GM12801 (cell line): ENCODE results near the gene CRB1.

Source experiments
- TF ChIP-seq, protein P1 (sequence below): IDR thresholded peaks from one replicate; pipeline ENCODE4 v1.5.1; 2011; ENCODE audit warnings: control low read depth; ENCODE audit not compliant: insufficient read length; ENCODE audit errors: extremely low read depth

The CRB1 gene

DNA sequence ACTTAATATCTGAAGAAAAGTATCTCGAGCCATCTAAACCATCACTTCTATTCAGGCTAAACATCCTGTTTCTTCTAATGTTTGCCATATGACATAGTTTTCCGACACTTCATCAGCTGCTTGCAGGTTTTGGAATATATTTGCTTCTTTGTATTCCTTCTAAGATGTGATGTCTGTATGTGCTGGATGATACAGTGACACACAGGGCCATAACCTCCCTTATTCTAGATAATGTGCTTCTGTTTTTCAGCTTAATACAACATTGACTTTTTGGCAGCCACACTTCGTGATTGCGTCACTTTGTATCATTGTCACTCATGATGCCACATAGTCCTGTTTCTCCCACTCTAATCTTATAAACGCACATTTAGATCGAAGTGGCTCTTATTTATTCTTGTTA lies 156.3 kb downstream of the CRB1 start:
- TF ChIP-seq, protein P1, sequence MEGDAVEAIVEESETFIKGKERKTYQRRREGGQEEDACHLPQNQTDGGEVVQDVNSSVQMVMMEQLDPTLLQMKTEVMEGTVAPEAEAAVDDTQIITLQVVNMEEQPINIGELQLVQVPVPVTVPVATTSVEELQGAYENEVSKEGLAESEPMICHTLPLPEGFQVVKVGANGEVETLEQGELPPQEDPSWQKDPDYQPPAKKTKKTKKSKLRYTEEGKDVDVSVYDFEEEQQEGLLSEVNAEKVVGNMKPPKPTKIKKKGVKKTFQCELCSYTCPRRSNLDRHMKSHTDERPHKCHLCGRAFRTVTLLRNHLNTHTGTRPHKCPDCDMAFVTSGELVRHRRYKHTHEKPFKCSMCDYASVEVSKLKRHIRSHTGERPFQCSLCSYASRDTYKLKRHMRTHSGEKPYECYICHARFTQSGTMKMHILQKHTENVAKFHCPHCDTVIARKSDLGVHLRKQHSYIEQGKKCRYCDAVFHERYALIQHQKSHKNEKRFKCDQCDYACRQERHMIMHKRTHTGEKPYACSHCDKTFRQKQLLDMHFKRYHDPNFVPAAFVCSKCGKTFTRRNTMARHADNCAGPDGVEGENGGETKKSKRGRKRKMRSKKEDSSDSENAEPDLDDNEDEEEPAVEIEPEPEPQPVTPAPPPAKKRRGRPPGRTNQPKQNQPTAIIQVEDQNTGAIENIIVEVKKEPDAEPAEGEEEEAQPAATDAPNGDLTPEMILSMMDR = no peak

DNA sequence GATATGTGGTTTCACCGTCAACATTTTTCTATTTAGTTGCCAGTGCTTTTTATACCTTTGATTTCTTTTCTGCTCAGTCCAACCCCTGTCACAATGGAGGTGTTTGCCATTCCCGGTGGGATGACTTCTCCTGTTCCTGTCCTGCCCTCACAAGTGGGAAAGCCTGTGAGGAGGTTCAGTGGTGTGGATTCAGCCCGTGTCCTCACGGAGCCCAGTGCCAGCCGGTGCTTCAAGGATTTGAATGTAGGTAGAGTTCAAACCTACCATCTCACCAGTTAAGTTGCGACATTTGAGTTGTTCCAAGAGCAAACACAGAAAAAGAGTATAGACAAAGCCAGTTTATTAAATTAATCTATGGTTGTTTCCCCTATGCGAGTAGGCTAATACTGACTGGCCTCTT lies 161.3 kb downstream of the CRB1 start:
- TF ChIP-seq, protein P1 = no peak

DNA sequence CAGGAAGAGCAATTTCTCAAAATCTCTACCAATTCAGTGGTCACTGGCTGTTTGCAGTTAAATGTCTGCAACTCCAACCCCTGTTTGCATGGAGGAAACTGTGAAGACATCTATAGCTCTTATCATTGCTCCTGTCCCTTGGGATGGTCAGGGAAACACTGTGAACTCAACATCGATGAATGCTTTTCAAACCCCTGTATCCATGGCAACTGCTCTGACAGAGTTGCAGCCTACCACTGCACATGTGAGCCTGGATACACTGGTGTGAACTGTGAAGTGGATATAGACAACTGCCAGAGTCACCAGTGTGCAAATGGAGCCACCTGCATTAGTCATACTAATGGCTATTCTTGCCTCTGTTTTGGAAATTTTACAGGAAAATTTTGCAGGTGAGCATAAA lies 167.2 kb downstream of the CRB1 start:
- TF ChIP-seq, protein P1 = no peak

DNA sequence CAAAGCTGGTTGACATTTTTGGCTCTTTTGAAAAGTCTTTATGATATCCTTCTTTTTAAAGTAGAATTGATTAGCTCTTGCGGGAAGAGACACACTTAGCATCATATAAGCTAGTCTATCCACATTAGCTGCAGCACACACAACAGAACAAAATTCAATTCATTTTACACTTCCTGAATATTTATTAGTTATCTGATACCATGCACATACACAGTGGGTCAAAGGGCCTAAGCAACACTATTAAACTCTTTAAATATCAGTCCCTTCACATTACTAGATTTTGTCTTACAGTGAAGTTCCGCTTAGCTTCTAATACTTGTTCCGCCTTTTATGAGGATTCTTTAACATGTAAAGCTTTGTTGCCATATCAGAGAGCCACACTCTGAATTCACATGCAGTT lies 169.5 kb downstream of the CRB1 start:
- TF ChIP-seq, protein P1 = no peak

DNA sequence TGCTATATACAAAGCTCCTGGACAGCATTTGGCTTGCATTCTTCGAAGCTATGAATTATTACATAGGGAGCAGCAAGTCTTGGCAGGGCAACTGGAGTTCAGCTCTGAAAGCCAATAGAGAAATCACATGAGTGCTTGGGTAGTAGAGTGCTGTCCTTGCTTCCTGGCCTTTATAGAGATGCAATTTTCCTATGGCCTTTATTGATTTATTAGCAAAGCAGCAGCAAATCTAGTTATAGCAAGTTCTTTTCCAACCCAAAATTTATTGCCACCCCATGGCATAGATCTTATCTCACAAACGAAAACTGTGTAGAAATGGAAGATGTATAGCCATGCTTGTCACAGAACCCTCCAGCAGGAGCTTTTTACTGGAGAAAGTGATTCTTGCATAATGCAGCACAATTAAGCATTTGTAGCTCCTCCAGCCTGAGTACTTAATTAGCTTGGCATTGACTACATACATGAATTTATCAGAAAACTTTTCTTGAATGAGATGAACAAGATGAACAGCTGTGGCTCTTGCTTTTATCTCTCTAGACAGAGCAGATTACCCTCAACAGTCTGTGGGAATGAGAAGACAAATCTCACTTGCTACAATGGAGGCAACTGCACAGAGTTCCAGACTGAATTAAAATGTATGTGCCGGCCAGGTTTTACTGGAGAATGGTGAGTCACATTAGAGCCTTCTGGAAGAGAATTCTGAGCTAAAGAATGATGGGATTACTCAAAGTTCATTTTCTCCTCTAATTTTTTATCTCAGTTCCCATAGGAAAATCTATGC lies 170.1 kb downstream of the CRB1 start:
- TF ChIP-seq, protein P1 = no peak

DNA sequence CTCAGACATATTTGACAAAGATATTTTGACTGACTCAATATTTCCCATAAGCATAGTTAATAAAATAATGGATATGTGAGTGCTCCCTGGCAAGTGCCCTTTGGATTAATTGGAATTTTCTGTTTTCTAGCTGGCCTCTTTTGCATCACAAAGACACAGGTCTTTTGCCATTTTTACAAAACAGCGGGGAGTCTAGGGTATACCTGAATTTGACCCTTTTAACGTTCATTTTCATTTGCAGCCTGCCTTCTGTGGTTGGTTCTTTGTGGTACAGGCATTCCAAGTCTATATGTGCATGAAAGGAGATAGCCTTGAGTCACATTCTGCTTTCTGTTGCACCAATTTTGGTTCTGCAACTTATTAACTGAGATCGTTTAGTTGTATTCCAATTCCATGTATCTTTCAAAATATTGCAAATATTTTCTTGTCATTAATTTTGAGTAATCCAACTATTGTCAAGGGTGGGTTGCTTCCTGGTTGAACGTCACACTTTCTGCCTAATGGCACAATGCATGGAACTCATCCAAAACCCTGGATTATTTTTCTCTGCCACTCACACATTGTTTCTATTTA lies 171.7 kb downstream of the CRB1 start:
- TF ChIP-seq, protein P1 = no peak

DNA sequence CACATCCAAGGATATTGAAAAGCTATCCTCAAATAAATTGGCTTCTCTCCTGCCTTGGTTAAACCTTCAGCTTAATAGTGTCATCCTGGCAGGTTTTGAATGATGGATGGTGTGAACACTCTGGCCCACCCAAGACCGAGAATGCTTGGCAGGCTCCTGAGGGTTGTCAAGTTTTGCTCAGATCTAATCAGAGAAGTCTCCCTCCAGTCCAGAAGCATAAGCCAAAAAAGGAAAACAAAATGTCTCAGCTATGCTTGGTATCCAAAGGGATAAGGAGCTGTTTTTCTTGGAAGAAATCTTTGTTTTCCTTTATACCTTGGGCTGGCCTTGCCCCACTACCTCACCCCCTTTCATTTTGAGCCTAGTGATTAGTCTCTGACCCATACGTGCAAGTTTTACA lies 172.7 kb downstream of the CRB1 start:
- TF ChIP-seq, protein P1 = no peak
